ENCODE measurements around the gene ATP2B2. TPM values are rescaled to one million over a fixed set of nuclear protein-coding genes. Genes with fewer than 3 reads are reported as not detected.

Gene ATP2B2
- total and polyA plus RNA-seq, 2 of the 8 experiments (the other 6 are each of a cell fraction or from before 2014, with no cell fraction given): 0.14 to 1.2 TPM

- Histone ChIP-seq H4K91ac (replicated peaks; ENCODE audit: insufficient read length, low read length) (no peak overlapping the region), H3K79me1 (ENCODE audit: low read depth, low read length) (no peaks in the 10 kb centered on the region), H2BK12ac (ENCODE audit: low read depth, low read length) (no peak overlapping the region), H3K27me3 (replicated peaks in 1 of 4; ENCODE audit: control insufficient read depth in 3 of 4, extremely low read depth in 1 of 4, insufficient read depth in 3 of 4, low read length in 3 of 4) (no peaks in the 10 kb centered on the region; a peak in 1 of 7 replicates), H2AFZ (ENCODE audit: low read length) (no peak overlapping the region), H2BK20ac (ENCODE audit: low read length) (no peak overlapping the region), H3K27ac (ENCODE audit: low read depth, low read length) (no peak overlapping the region), H3K4me2 (ENCODE audit: insufficient read depth in 1 of 2, low read depth in 2 of 2, low read length in 2 of 2) (no peak overlapping the region), H3K36me3 (ENCODE audit: control insufficient read depth in 2 of 4, insufficient read depth in 4 of 4, low read length in 3 of 4) (no peaks in the 10 kb centered on the region), H2BK5ac (ENCODE audit: low read depth, low read length) (no peak overlapping the region), H3K14ac (ENCODE audit: insufficient read length) (no peak overlapping the region), H3K9ac (replicated peaks in 1 of 4; ENCODE audit: extremely low read depth in 1 of 4, low read depth in 3 of 4, low read length in 3 of 4) (no peak overlapping the region), H3K23me2 (ENCODE audit: low read depth, low read length) (no peaks in the 10 kb centered on the region), H4K20me1 (replicated peaks in 1 of 2; ENCODE audit: control insufficient read depth in 1 of 2, insufficient read depth in 2 of 2, low read length in 2 of 2) (no peaks in the 10 kb centered on the region), H4K8ac (ENCODE audit: extremely low read depth, insufficient read depth, low read length) (no peak overlapping the region), H2BK120ac (replicated peaks; ENCODE audit: low read depth, low read length) (no peak overlapping the region), H2BK15ac (ENCODE audit: low read length) (no peak overlapping the region), H3K4ac (replicated peaks; ENCODE audit: insufficient read length, low read depth, low read length) (no peak overlapping the region), H2AK5ac (ENCODE audit: low read depth, low read length) (no peak overlapping the region), H3K56ac (replicated peaks; ENCODE audit: insufficient read length, low read depth, low read length) (no peak overlapping the region), H3K9me3 (ENCODE audit: insufficient read depth in 2 of 2, low read depth in 1 of 2, low read length in 1 of 2) (no peaks in the 10 kb centered on the region), H4K5ac (ENCODE audit: insufficient read length, low read depth, low read length) (no peak overlapping the region), H3K4me3 (ENCODE audit: extremely low read depth in 1 of 4, insufficient read depth in 2 of 4, low read depth in 3 of 4, low read length in 4 of 4) (no peak overlapping the region), H3K18ac (ENCODE audit: extremely low read depth, low read length) (no peak overlapping the region), H3K79me2 (ENCODE audit: control insufficient read depth in 1 of 2, insufficient read depth in 2 of 2, low read length in 2 of 2) (no peaks in the 10 kb centered on the region), H3K4me1 (replicated peaks in 1 of 4; ENCODE audit: control insufficient read depth in 3 of 4, insufficient read depth in 4 of 4, low read length in 3 of 4) (peaks cover 6 to 22% (median 14%) of the 10 kb centered on the region in 4 experiments), H3K23ac (ENCODE audit: insufficient read length) (no peak overlapping the region)
- whole genome bisulfite sequencing, 2 experiments (ENCODE audit: extremely low coverage in 1 of 2, insufficient coverage in 1 of 2, insufficient read length in 1 of 2, insufficient replicate concordance in 2 of 2, low coverage in 1 of 2, low lambda C conversion rate in 2 of 2, missing lambda C conversion rate in 1 of 2): 81% methylated on average over 4 of the region's 4 CpGs; no CpG with 5 or more reads in 1 of the 2 experiments
- DNase-seq (ENCODE audit: low read depth in 1 of 2, low spot score in 2 of 2) (no peak), FAIRE-seq (no peak)
- CTCF ChIA-PET (ENCODE audit: partially characterized antibody): interaction anchor here (0.7 to 1.2 kb wide), 3 partner anchors 20 to 53 kb away, joined by 3 to 4 read pairs (median 4); no protein-coding TSS in a partner anchor
- POLR2A ChIA-PET (ENCODE audit: partially characterized antibody): interaction anchor here (0.7 kb wide), 1 partner anchor 8 kb away, joined by 3 read pairs; no protein-coding TSS in a partner anchor
- TF ChIP-seq NANOG (IDR thresholded peaks at IDR 0.05; ENCODE audit: insufficient read depth, low read depth, low read length, poor library complexity, severe bottlenecking): no peak
- TF ChIP-seq EP300 (IDR thresholded peaks at IDR 0.05; ENCODE audit: borderline replicate concordance in 1 of 2, low read depth in 2 of 2, low read length in 2 of 2): no peak
- TF ChIP-seq GABPA (IDR thresholded peaks at IDR 0.05; ENCODE audit: borderline replicate concordance, insufficient read depth, low read length): no peak
- TF ChIP-seq MAX (IDR thresholded peaks at IDR 0.05): no peak
- TF ChIP-seq E2F6 (IDR thresholded peaks at IDR 0.05): no peak
Measured at GRCh38 chr3:10397879-10398278, 107.5 kb downstream of the ATP2B2 start.

All from H1 (cell line).